Type B pancreatic cell (in vitro differentiated cells): ENCODE measurements around the gene TAF1D. TPM values are rescaled to one million over a fixed set of nuclear protein-coding genes. Genes with fewer than 3 reads are reported as not detected.

Source experiments
- DNase-seq: peaks from one replicate; pipeline ENCODE4 v3.0.0; 2021; ENCODE audit warnings: mixed read lengths; ENCODE audit not compliant: unreplicated experiment; ENCODE audit errors: extremely low spot score
- H3K27ac Mint-ChIP-seq: 2 replicates; pipeline ENCODE4 v1.8.0; 2021; ENCODE audit warnings: mild to moderate bottlenecking, mixed read lengths
- H3K27me3 Mint-ChIP-seq: 2 replicates; pipeline ENCODE4 v1.8.0; 2021; ENCODE audit warnings: mixed read lengths
- H3K36me3 Mint-ChIP-seq: 2 replicates; pipeline ENCODE4 v1.8.0; 2021; ENCODE audit warnings: mixed read lengths
- H3K4me1 Mint-ChIP-seq: one replicate; pipeline ENCODE4 v1.8.0; 2021; ENCODE audit warnings: mixed read lengths; ENCODE audit not compliant: unreplicated experiment
- H3K4me3 Mint-ChIP-seq: 2 replicates; pipeline ENCODE4 v1.8.0; 2021; ENCODE audit warnings: mild to moderate bottlenecking, mixed read lengths
- H3K9me3 Mint-ChIP-seq: 2 replicates; pipeline ENCODE4 v1.8.0; 2021; ENCODE audit warnings: mixed read lengths
- total RNA-seq: library from RNA; stranded (reverse); gene quantifications from 2 replicates; pipeline ENCODE4 v1.2.1, GENCODE V29; 2021; ENCODE audit warnings: low replicate concordance
- TF ChIP-seq, protein P1 (sequence below): fragments of 200-600 bp; sonication (generic); conservative IDR thresholded peaks from 2 replicates; pipeline ENCODE4 v1.5.0; 2021; ENCODE audit warnings: antibody characterized with exemption, mild to moderate bottlenecking

Gene TAF1D
- total RNA-seq, 1 donor from 2014 or later = 143 TPM

- DNase-seq = no peak
- Mint-ChIP-seq H3K27ac (no peak overlapping the region), H3K9me3 (no peaks in the 10 kb centered on the region), H3K4me3 (no peak overlapping the region), H3K36me3 (peaks cover 19% of the 10 kb centered on the region), H3K4me1 (no peaks in the 10 kb centered on the region), H3K27me3 (no peaks in the 10 kb centered on the region)
- TF ChIP-seq, protein P1, sequence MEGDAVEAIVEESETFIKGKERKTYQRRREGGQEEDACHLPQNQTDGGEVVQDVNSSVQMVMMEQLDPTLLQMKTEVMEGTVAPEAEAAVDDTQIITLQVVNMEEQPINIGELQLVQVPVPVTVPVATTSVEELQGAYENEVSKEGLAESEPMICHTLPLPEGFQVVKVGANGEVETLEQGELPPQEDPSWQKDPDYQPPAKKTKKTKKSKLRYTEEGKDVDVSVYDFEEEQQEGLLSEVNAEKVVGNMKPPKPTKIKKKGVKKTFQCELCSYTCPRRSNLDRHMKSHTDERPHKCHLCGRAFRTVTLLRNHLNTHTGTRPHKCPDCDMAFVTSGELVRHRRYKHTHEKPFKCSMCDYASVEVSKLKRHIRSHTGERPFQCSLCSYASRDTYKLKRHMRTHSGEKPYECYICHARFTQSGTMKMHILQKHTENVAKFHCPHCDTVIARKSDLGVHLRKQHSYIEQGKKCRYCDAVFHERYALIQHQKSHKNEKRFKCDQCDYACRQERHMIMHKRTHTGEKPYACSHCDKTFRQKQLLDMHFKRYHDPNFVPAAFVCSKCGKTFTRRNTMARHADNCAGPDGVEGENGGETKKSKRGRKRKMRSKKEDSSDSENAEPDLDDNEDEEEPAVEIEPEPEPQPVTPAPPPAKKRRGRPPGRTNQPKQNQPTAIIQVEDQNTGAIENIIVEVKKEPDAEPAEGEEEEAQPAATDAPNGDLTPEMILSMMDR = no peak
These were observed 16.0 kb upstream of the TAF1D start for GRCh38 chr11:93757301-93757700.

DNA sequence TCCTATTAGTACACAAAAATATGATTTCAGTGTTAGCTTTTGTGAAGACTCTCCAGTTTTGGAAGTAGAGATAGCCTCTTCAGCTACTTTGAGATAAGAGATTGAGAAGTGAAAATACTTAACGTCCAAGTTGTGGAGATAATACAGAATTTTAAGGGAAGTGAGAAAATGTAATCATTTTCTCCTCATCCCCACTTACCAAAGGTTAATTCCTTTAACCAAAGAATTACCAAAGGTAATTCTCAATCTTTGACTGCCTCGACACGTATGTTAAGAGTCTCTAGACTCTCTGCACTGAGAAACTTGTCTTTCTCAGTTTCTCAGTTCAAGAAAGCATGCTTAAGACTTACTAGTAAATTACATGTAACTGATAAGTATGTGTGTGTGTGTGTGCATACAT, 15.5 kb upstream of the TAF1D start:
- no peaks in the 10 kb centered on the region for H3K4me1 Mint-ChIP-seq
- TF ChIP-seq, protein P1 = no peak
- H3K27me3 Mint-ChIP-seq = no peaks in the 10 kb centered on the region
- H3K4me3 Mint-ChIP-seq = no peak overlapping the region
- DNase-seq = no peak
- H3K27ac Mint-ChIP-seq = no peak overlapping the region
- H3K9me3 Mint-ChIP-seq = no peaks in the 10 kb centered on the region
- peaks cover 22% of the 10 kb centered on the region for H3K36me3 Mint-ChIP-seq

DNA sequence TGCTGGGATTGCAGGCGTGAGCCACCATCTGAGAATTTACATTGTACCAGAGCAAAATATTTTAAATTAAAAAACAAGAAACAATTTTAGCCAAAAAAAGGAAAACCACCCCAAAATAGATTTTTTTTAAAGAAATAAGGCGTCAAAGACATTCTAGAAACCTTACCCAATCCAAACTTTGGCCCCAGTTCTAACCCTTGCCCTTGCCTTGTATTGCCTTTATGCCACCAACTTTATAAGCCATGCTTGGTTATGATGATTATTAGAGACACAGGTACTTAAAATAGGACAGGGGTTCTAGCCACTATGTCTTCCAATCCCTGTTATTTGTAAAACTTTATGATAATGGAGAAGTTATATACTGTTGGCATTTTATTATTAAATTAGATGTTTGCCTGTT, 11.9 kb upstream of the TAF1D start:
- TF ChIP-seq, protein P1 = no peak
- Mint-ChIP-seq H3K4me1 (no peaks in the 10 kb centered on the region), H3K9me3 (no peaks in the 10 kb centered on the region), H3K36me3 (peaks cover 11% of the 10 kb centered on the region), H3K27ac (no peak overlapping the region), H3K27me3 (no peaks in the 10 kb centered on the region), H3K4me3 (no peak overlapping the region)
- no peak for DNase-seq

GRCh38 chr11:93751001-93751400, 9.7 kb upstream of the TAF1D start:
- Mint-ChIP-seq H3K27ac (no peak overlapping the region), H3K27me3 (no peaks in the 10 kb centered on the region)

DNA sequence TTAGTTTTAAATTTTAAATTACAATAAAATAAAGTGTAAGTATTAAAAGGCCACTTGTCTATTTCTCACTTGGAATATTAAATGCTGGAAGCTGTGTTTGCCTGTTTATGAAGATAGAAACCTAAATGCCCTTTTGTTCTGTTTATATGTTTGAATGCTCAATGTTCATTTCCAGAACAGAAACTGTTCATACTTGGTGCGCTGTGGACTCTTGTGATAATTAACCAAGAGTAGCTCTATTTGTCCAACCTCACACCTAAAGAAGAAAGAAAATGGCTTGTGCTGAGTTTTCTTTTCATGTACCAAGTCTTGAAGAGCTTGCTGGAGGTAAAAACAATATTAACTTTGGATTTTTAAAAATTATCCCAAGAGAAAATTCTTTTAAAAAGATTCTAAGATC, 5.8 kb upstream of the TAF1D start:
- peaks cover 4% of the 10 kb centered on the region for H3K36me3 Mint-ChIP-seq
- no peak for DNase-seq
- no peaks in the 10 kb centered on the region for H3K27me3 Mint-ChIP-seq
- no peaks in the 10 kb centered on the region for H3K9me3 Mint-ChIP-seq
- TF ChIP-seq, protein P1 = no peak
- H3K4me1 Mint-ChIP-seq = peaks cover 12% of the 10 kb centered on the region
- H3K4me3 Mint-ChIP-seq = no peak overlapping the region
- no peak overlapping the region for H3K27ac Mint-ChIP-seq

More at GRCh38 chr11:93751001-93751400, 9.7 kb upstream of the TAF1D start:
- H3K9me3 Mint-ChIP-seq = no peaks in the 10 kb centered on the region
- H3K4me3 Mint-ChIP-seq = no peak overlapping the region
- TF ChIP-seq, protein P1 = no peak
- H3K36me3 Mint-ChIP-seq = peaks cover 11% of the 10 kb centered on the region
- DNase-seq = no peak
- peaks cover 3% of the 10 kb centered on the region for H3K4me1 Mint-ChIP-seq

GRCh38 chr11:93746101-93746500, 4.8 kb upstream of the TAF1D start:
- Mint-ChIP-seq H3K4me3 (no peak overlapping the region), H3K4me1 (peaks cover 12% of the 10 kb centered on the region), H3K36me3 (peaks cover 3% of the 10 kb centered on the region), H3K9me3 (no peaks in the 10 kb centered on the region), H3K27me3 (no peaks in the 10 kb centered on the region), H3K27ac (no peak overlapping the region)
- no peak for DNase-seq
- TF ChIP-seq, protein P1 = no peak
